ENCODE results near the gene MRPS26.
"Not testable (repeated sequence)": the region's sequence is repeated elsewhere in the genome, so short reads cannot be mapped to it uniquely, and the experiment has no call there.

MRPS26 gene

DNA sequence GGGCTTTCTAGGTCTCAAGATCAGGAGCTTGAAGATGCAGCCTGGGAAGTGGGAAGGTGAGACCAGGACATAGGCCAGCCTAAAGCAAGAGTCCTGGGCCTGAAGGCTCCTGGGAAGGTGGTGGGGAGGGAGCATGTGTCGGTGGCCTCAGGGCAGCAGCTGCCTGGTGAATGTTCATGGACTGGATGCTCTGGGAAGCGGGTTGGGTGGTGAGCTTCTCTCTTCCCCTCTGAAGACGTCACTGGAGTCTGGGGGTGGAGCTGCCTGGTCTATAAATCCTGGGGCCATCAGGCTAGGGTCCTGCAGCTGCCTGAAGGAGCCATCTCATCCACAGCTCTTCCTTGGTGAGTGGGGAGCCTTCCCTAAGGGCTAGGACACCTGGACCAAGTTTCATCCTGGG is 2.5 kb upstream of the MRPS26 start, which contains the start of gene GNRH2:
Gene GNRH2 (plus strand): TSS at position 301 of the 400 bp plus-strand sequence. CDS start 793 bp downstream, outside the sequence.
- no peak for DNase-seq

DNA sequence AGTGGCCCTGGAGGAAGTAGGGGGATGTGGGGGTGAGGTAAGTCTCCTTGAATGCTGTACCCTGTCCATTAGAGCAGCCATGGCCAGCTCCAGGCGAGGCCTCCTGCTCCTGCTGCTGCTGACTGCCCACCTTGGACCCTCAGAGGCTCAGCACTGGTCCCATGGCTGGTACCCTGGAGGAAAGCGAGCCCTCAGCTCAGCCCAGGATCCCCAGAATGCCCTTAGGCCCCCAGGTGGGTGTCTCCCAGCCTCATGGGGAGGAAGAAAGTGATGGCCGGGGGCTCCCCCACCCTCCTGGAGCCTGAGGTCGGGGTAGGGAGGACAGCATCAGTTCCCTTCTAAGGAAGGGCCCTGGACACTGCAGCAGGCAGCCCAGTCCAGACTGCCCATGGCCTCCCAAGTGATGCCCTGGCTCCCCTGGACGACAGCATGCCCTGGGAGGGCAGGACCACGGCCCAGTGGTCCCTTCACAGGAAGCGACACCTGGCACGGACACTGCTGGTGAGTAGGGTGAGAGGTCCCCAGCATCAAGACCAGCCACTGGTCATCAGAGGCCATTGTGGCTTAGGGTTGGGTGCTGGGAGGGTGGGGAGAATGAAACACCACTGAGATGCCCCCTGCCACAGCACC is 1.4 kb upstream of the MRPS26 start:
- DNase-seq = no peak

- DNase-seq = peak; percentile 81
Measured at GRCh38 chr20:3045042-3045815, 623 bp upstream of the MRPS26 start.

DNA sequence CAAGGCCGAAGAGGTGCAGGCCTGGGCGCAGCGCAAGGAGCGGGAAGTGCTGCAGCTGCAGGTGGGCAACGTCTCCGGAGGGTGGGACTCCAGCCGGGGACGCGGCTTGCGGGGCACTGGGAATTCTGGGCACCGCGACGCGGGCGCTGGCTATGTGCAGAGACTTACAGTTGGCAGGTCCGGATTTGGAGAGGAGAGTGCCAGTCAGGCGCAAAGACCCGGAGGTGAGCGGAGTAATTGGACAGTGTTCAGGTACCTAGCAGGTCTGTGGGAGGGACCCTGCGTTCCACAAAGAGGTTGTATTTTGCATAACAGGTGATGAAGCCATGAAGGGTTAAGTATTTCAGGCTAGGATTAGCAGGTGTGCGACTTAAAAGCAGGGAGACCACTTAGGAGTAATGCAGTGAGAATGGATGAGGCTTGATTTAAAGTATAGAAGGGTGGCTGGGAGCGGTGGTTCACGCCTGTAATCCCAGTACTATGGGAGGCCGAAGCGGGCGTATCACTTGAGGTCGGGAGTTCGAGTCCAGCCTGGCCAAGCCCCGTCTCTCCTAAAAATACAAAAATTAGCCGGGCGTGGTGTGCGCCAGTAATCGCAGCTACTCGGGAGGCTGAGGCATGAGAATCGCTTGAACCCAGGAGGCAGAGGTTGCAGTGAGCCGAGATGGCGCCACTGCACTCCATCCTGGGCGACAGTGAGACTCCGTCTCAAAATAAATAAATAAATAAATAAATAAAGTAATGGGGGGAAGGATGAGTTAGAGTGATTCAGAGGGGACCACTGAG is 1.0 kb downstream of the MRPS26 start:
- no peak for DNase-seq

- DNase-seq = no peak
Measured at GRCh38 chr20:3047486-3048419, 1.9 kb downstream of the MRPS26 start.

GRCh38 chr20:3051385-3052019 is 5.7 kb downstream of the MRPS26 start:
- no peak for DNase-seq

GRCh38 chr20:3059489-3059888 is 13.6 kb downstream of the MRPS26 start:
- DNase-seq = no peak

DNA sequence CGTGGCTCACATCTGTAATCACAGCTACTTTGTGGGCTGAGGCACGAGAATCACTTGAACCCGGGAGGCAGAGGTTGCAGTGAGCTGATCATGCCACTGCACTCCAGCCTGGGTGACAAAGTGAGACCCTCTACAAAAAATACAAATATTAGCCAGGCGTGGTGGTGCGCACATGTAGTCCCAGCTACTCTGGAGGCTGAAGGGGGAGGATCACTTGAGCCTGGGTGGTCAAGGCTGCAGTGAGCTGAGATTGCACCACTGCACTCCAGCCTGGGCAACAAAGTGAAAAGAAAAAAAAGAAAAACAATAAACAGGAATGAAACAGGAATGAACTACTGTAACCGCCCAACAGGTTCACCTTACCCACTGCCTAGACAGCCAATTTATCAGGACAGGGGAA is 18.3 kb downstream of the MRPS26 start:
- not testable (repeated sequence) for DNase-seq

GRCh38 chr20:3067139-3068014 is 21.5 kb downstream of the MRPS26 start:
- no peak for DNase-seq

DNA sequence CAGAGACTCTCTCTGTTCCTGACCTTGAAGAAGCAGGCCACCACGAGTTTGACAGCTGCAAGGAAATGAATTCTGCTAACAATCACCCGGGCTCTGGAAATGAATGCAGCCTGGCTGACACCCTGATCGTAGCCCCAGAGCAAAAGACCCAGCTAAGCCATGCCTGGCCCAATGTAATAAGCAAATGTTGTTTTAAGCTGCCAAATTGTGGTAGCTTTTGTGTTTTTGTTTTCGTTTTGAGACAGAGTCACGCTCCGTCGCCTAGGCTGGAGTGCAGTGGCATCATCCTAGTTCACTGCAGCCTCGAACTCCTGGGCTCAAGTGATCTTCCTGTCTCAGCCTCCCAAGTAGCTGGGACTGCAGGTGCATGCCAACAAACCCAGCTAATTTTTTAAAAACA is 22.2 kb downstream of the MRPS26 start:
- no peak for DNase-seq

- DNase-seq = no peak
Measured at GRCh38 chr20:3068986-3069900, 23.4 kb downstream of the MRPS26 start.

- DNase-seq = no peak
Measured at GRCh38 chr20:3070725-3071124, 24.9 kb downstream of the MRPS26 start.

DNA sequence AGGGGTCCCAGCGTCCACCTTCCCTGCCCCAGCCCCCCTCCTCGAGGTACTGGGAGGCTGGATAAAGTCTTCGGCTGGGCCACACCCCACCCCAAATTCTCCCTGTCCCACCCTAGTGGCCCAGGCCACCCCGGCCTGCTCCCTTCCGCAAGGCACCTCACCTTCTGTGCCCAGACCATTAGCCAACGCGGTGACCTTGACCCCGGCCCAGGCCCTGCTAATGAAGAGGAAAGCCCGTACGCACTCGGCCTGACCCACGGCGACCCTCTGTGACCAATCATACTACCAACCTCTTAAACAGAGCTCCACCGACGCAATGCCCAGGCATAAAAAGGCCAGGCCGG is 25.4 kb downstream of the MRPS26 start:
- no peak for DNase-seq

- no peak for DNase-seq
Measured at GRCh38 chr20:3071610-3072529, 26.0 kb downstream of the MRPS26 start, which contains the start of gene OXT. TSS of gene OXT (plus strand) at chr20:3071620. CDS start at chr20:3071656, 36 bp downstream.

- DNase-seq = no peak
Measured at GRCh38 chr20:3072530-3073250, 26.8 kb downstream of the MRPS26 start.

DNA sequence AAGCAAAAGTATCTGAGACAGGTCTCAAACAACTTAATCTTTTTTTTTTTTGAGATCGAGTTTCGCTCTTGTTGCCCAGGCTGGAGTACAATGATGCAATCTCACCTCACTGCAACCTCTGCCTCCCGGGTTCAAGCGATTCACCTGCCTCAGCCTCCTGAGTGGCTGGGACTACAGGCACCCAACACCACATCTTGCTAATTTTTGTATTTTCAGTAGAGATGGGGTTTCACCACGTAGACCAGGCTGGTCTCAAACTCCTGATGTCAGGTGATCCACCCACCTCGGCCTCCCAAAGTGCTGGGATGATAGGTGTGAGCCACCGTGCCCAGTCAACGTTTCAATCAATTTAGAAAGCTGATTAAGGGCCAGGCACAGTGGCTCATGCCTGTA is 27.4 kb downstream of the MRPS26 start:
- DNase-seq = not testable (repeated sequence)

GRCh38 chr20:3074812-3075211 is 29.0 kb downstream of the MRPS26 start:
- DNase-seq = no peak

DNA sequence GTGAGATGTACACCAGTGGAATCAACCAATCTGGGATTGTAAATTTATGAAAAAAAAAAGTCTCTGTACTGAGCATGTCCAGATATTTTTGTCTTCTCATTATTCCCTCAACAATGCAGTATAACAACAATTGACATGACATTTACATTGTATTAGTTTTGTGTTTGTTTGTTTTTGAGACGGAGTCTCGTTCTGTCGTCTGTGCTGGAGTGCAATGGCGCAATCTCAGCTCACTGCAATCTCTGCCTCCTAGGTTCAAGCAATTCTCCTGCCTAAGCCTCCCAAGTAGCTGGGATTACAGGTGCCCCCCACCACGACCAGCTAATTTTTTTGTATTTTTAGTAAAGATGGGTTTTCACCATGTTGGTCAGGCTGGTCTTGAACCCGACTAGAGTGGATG is 29.5 kb downstream of the MRPS26 start:
- DNase-seq = not testable (repeated sequence)

Data from GOT3 (cell line).